ENCODE measurements around the gene GABRA6. TPM values are rescaled to one million over a fixed set of nuclear protein-coding genes. Genes with fewer than 3 reads are reported as not detected.

GABRA6 gene
- total and polyA plus RNA-seq, 4 experiments from 2014 or later = not detected

DNA sequence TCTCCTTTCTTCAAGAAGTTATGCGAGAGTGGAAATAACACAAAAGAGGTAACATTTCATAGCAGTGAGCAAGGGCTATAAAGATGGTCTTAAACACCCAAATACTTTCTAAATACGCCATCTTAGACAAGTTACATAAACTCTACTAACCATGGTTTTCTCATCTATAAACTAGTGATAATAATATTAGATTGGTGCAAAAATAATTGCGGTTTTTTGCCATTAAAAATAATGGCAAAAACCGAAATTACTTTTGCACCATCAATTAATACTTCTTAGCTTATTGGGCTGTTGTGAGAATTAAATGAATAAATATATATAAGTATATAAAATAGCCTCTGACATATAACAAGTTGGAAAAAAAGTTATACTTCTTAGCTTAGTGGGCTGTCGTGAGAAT, 23.7 kb downstream of the GABRA6 start:
- peaks cover 0 to 6% (median under 1%) of the 10 kb centered on the region in 8 donors for H3K9me3 Mint-ChIP-seq
- ChIA-PET POLR2A (ENCODE audit: partially characterized antibody) (no interaction called here), CTCF (ENCODE audit: partially characterized antibody) (no interaction called here)
- H3K36me3 Mint-ChIP-seq = no peaks in the 10 kb centered on the region
- Histone ChIP-seq H3K27ac (ENCODE audit: low read depth, low read length) (no peak overlapping the region), H3K4me3 (ENCODE audit: low read length in 2 of 2) (no peak overlapping the region), H3K9me3 (ENCODE audit: control insufficient read depth in 1 of 2, low read length in 2 of 2) (no peaks in the 10 kb centered on the region), H3K27me3 (ENCODE audit: insufficient read depth, low read length) (no peaks in the 10 kb centered on the region), H3K36me3 (ENCODE audit: insufficient read depth, low read length) (no peaks in the 10 kb centered on the region), H3K4me1 (ENCODE audit: insufficient read depth, low read length) (no peaks in the 10 kb centered on the region)
- intact Hi-C loops (cut with micrococcal nuclease) = no loop called here
- no peak overlapping the region for H3K27ac Mint-ChIP-seq
- H3K4me1 Mint-ChIP-seq = no peaks in the 10 kb centered on the region
- no peak for DNase-seq
- H3K4me3 Mint-ChIP-seq = no peak overlapping the region
- H3K27me3 Mint-ChIP-seq = no peaks in the 10 kb centered on the region

DNA sequence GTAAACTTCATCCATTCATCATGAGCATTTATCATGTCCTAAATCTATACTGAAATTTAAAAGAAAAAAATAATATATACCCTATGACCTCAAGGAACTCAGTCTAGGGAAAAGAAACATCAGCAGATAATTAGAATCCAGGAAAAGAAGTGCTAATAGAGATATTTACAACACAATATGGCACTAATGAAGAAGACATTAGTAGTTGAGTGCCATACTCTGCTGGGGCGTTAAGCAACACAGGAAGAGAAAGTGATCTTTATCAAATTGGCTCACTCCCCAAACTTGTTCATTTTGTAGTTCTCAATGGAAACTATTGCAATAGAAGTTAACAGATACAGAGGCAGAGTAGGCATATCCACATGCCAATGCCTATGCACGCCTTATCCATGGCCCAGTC, 27.5 kb downstream of the GABRA6 start:
- H3K4me1 Mint-ChIP-seq = no peaks in the 10 kb centered on the region
- H3K27me3 ChIP-seq (ENCODE audit: insufficient read depth, low read length) = no peaks in the 10 kb centered on the region
- POLR2A ChIA-PET (ENCODE audit: partially characterized antibody) = no interaction called here

DNA sequence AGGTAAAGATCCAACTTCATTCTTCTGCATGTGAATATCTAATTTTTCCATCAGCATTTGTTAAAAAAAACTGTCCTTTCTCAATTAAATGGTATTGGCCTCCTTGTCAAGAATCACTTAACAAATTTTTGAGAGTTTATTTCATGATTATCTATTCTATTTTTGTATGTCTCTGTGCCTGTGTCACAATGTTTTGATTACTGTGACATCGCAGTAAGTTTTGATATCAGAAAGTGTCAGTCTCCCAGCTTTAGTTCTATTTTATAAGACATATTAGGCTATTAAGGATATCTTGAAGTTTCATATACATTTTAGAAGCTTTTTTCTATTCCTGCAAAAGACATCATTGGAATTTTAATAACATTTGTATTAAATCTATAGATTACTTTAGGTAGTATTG, 33.6 kb downstream of the GABRA6 start:
- POLR2A ChIA-PET (ENCODE audit: partially characterized antibody) = no interaction called here
- no peak for DNase-seq
- H3K36me3 Mint-ChIP-seq = no peaks in the 10 kb centered on the region
- CTCF ChIA-PET (ENCODE audit: partially characterized antibody) = no interaction called here
- H3K9me3 ChIP-seq (ENCODE audit: control insufficient read depth in 1 of 2, low read length in 2 of 2) = no peaks in the 10 kb centered on the region
- no peaks in the 10 kb centered on the region for H3K4me1 Mint-ChIP-seq
- peaks cover 0 to 4% (median 1%) of the 10 kb centered on the region in 8 donors for H3K9me3 Mint-ChIP-seq
- H3K27ac ChIP-seq (ENCODE audit: low read depth, low read length) = no peak overlapping the region
- H3K4me3 ChIP-seq (ENCODE audit: low read length in 2 of 2) = no peak overlapping the region
- no peak overlapping the region for H3K27ac Mint-ChIP-seq
- intact Hi-C loops (cut with micrococcal nuclease) = no loop called here
- no peaks in the 10 kb centered on the region for H3K27me3 Mint-ChIP-seq
- H3K4me1 ChIP-seq (ENCODE audit: insufficient read depth, low read length) = no peaks in the 10 kb centered on the region
- no peaks in the 10 kb centered on the region for H3K27me3 ChIP-seq (ENCODE audit: insufficient read depth, low read length)
- no peaks in the 10 kb centered on the region for H3K36me3 ChIP-seq (ENCODE audit: insufficient read depth, low read length)
- H3K4me3 Mint-ChIP-seq = no peak overlapping the region

More for the DNA sequence above, 27.5 kb downstream of the GABRA6 start:
- H3K4me3 Mint-ChIP-seq = no peak overlapping the region
- peaks cover 0 to 6% (median 2%) of the 10 kb centered on the region in 8 donors for H3K9me3 Mint-ChIP-seq
- CTCF ChIA-PET (ENCODE audit: partially characterized antibody) = no interaction called here
- intact Hi-C loops (cut with micrococcal nuclease) = no loop called here
- H3K9me3 ChIP-seq (ENCODE audit: control insufficient read depth in 1 of 2, low read length in 2 of 2) = no peaks in the 10 kb centered on the region
- no peak overlapping the region for H3K27ac Mint-ChIP-seq
- no peaks in the 10 kb centered on the region for H3K36me3 Mint-ChIP-seq
- no peaks in the 10 kb centered on the region for H3K4me1 ChIP-seq (ENCODE audit: insufficient read depth, low read length)
- no peaks in the 10 kb centered on the region for H3K27me3 Mint-ChIP-seq
- H3K4me3 ChIP-seq (ENCODE audit: low read length in 2 of 2) = no peak overlapping the region
- DNase-seq = no peak
- H3K36me3 ChIP-seq (ENCODE audit: insufficient read depth, low read length) = no peaks in the 10 kb centered on the region
- no peak overlapping the region for H3K27ac ChIP-seq (ENCODE audit: low read depth, low read length)

DNA sequence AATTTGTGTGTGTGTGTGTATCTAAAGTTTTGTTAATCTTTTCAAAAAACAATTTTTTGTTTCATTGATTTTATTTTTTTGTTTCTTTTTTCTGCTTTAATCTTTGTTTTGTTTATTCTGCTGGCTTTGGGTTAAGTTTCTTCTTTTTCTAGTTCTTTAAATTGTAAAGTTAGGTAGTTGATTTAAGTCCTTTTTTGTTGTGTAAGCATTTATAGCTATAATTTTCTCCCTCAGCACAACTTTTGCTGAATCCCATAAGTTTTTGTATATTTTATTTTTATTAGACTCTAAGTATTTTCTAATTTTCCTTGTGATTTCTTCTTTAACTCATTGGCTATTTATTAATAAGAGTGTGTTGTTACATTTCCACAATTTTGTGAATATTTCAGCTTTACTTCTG, 34.9 kb downstream of the GABRA6 start:
- no peak overlapping the region for H3K4me3 ChIP-seq (ENCODE audit: low read length in 2 of 2)
- H3K4me1 ChIP-seq (ENCODE audit: insufficient read depth, low read length) = no peaks in the 10 kb centered on the region
- H3K9me3 Mint-ChIP-seq = peaks cover 0 to 7% (median 2%) of the 10 kb centered on the region in 8 donors
- H3K36me3 Mint-ChIP-seq = no peaks in the 10 kb centered on the region
- H3K4me1 Mint-ChIP-seq = no peaks in the 10 kb centered on the region
- intact Hi-C loops (cut with micrococcal nuclease) = no loop called here
- H3K27ac Mint-ChIP-seq = no peak overlapping the region
- CTCF ChIA-PET (ENCODE audit: partially characterized antibody) = no interaction called here
- H3K9me3 ChIP-seq (ENCODE audit: control insufficient read depth in 1 of 2, low read length in 2 of 2) = no peaks in the 10 kb centered on the region
- H3K27me3 Mint-ChIP-seq = no peaks in the 10 kb centered on the region
- POLR2A ChIA-PET (ENCODE audit: partially characterized antibody) = no interaction called here
- H3K4me3 Mint-ChIP-seq = no peak overlapping the region
- H3K27ac ChIP-seq (ENCODE audit: low read depth, low read length) = no peak overlapping the region
- DNase-seq = no peak
- H3K27me3 ChIP-seq (ENCODE audit: insufficient read depth, low read length) = no peaks in the 10 kb centered on the region
- no peaks in the 10 kb centered on the region for H3K36me3 ChIP-seq (ENCODE audit: insufficient read depth, low read length)

DNA sequence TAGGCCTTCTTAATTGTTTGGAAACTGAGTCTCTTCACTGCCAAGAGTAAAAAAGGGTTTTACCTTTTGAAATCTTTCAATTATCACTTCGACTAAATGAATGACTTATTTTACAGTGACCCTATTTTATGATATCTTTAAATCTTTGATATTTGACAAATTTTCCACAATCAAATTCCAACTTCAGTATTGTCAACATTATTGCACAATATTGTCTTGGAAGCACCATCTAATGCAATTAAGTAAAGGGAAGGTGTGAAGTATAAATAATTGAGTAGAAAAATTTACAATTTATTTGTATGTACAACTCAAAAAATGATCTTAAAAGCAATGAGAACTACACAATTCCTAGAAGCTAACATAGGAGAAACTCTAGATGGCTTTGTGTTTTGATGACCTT, 49.2 kb downstream of the GABRA6 start:
- no peaks in the 10 kb centered on the region for H3K36me3 Mint-ChIP-seq
- H3K4me3 ChIP-seq (ENCODE audit: low read length in 2 of 2) = no peak overlapping the region
- H3K4me1 ChIP-seq (ENCODE audit: insufficient read depth, low read length) = no peaks in the 10 kb centered on the region
- H3K27ac Mint-ChIP-seq = no peak overlapping the region
- H3K36me3 ChIP-seq (ENCODE audit: insufficient read depth, low read length) = no peaks in the 10 kb centered on the region
- no peaks in the 10 kb centered on the region for H3K4me1 Mint-ChIP-seq
- ChIA-PET CTCF (ENCODE audit: partially characterized antibody) (no interaction called here), POLR2A (ENCODE audit: partially characterized antibody) (no interaction called here)
- DNase-seq = no peak
- H3K27me3 Mint-ChIP-seq = no peaks in the 10 kb centered on the region
- no peaks in the 10 kb centered on the region for H3K9me3 ChIP-seq (ENCODE audit: control insufficient read depth in 1 of 2, low read length in 2 of 2)
- H3K27me3 ChIP-seq (ENCODE audit: insufficient read depth, low read length) = no peaks in the 10 kb centered on the region
- no peak overlapping the region for H3K4me3 Mint-ChIP-seq
- intact Hi-C loops (cut with micrococcal nuclease) = no loop called here
- no peak overlapping the region for H3K27ac ChIP-seq (ENCODE audit: low read depth, low read length)
- H3K9me3 Mint-ChIP-seq = peaks cover 0 to 11% (median 5%) of the 10 kb centered on the region in 8 donors

DNA sequence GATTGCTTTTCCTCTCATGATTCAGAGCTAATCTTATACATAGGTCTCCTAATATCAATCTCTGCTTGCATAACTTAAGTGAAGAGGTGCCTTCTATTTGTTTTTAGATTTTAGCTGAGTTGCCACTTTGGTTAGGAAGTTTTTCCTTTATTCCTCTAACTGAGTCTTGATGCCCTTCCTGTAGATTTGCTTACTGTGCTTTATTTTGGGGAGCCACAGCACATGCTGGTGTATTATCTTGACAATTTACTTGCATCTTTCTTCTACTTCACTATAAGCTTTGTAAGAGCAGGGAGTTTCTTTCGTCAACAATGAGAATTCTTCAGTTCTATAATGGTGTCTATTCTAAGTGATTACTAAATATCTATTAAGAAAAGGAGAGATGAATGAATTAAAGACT, 54.9 kb downstream of the GABRA6 start:
- Histone ChIP-seq H3K9me3 (ENCODE audit: control insufficient read depth in 1 of 2, low read length in 2 of 2) (no peaks in the 10 kb centered on the region), H3K4me3 (ENCODE audit: low read length in 2 of 2) (no peak overlapping the region), H3K36me3 (ENCODE audit: insufficient read depth, low read length) (no peaks in the 10 kb centered on the region), H3K27ac (ENCODE audit: low read depth, low read length) (no peak overlapping the region), H3K4me1 (ENCODE audit: insufficient read depth, low read length) (no peaks in the 10 kb centered on the region), H3K27me3 (ENCODE audit: insufficient read depth, low read length) (no peaks in the 10 kb centered on the region)
- no peaks in the 10 kb centered on the region for H3K27me3 Mint-ChIP-seq
- peaks cover 0 to 24% (median 12%) of the 10 kb centered on the region in 8 donors for H3K9me3 Mint-ChIP-seq
- no peaks in the 10 kb centered on the region for H3K36me3 Mint-ChIP-seq
- no peak overlapping the region for H3K27ac Mint-ChIP-seq
- intact Hi-C loops (cut with micrococcal nuclease) = no loop called here
- CTCF ChIA-PET (ENCODE audit: partially characterized antibody) = no interaction called here
- DNase-seq = no peak
- POLR2A ChIA-PET (ENCODE audit: partially characterized antibody) = no interaction called here
- H3K4me1 Mint-ChIP-seq = no peaks in the 10 kb centered on the region
- no peak overlapping the region for H3K4me3 Mint-ChIP-seq

DNA sequence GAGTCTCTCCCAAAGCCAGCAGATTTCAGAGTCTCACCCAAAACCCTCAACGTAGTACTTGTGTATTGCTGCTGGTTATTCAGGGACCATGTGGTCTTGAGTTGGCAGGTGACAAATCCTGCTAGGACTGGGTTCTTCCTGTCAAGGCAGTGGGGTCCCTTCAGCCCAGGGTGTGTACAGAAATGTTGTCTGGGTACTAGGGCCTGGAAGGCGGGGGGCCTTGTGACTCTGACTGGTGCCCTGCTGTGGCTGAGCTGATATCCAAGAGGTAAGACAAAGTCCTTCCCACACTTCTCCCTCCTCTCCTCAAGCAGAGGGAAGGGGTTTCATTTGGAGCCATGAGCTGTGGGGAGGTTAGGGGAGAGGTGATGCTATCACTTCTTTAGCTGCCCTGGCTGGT, 58.8 kb downstream of the GABRA6 start:
- H3K9me3 Mint-ChIP-seq = peaks cover 3 to 25% (median 8%) of the 10 kb centered on the region in 8 donors
- H3K27me3 Mint-ChIP-seq = no peaks in the 10 kb centered on the region
- POLR2A ChIA-PET (ENCODE audit: partially characterized antibody) = no interaction called here
- no peak overlapping the region for H3K4me3 ChIP-seq (ENCODE audit: low read length in 2 of 2)
- CTCF ChIA-PET (ENCODE audit: partially characterized antibody) = no interaction called here
- intact Hi-C loops (cut with micrococcal nuclease) = no loop called here
- H3K36me3 ChIP-seq (ENCODE audit: insufficient read depth, low read length) = no peaks in the 10 kb centered on the region
- no peak for DNase-seq
- no peaks in the 10 kb centered on the region for H3K9me3 ChIP-seq (ENCODE audit: control insufficient read depth in 1 of 2, low read length in 2 of 2)
- H3K4me1 Mint-ChIP-seq = no peaks in the 10 kb centered on the region
- no peak overlapping the region for H3K27ac Mint-ChIP-seq
- H3K36me3 Mint-ChIP-seq = no peaks in the 10 kb centered on the region
- no peak overlapping the region for H3K27ac ChIP-seq (ENCODE audit: low read depth, low read length)
- no peak overlapping the region for H3K4me3 Mint-ChIP-seq
- H3K27me3 ChIP-seq (ENCODE audit: insufficient read depth, low read length) = no peaks in the 10 kb centered on the region
- no peaks in the 10 kb centered on the region for H3K4me1 ChIP-seq (ENCODE audit: insufficient read depth, low read length)

DNA sequence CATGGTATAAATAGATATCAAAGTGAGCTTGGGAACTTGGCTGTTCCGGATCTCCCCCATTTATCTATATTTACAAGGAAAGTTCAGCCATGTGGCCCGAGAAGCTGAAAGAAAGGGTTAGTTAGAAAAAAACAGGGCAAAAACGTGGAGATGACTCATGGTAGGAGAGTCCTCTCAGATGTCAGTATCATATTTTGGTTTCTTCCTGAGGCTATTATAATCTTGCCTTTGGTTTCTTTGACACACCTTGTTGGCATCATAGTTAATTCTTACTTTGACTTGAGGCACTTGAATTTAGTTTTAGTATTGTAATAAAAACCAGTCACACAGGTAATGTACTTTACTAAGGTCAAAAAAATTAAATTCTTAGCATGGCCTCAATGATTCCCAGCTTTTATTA, 59.9 kb downstream of the GABRA6 start:
- POLR2A ChIA-PET (ENCODE audit: partially characterized antibody) = no interaction called here

More for the DNA sequence above, 59.9 kb downstream of the GABRA6 start:
- H3K36me3 ChIP-seq (ENCODE audit: insufficient read depth, low read length) = no peaks in the 10 kb centered on the region
- H3K4me3 ChIP-seq (ENCODE audit: low read length in 2 of 2) = no peak overlapping the region
- Mint-ChIP-seq H3K4me3 (no peak overlapping the region), H3K36me3 (no peaks in the 10 kb centered on the region), H3K4me1 (no peaks in the 10 kb centered on the region), H3K27me3 (no peaks in the 10 kb centered on the region), H3K9me3 (peaks cover 3 to 26% (median 7%) of the 10 kb centered on the region in 8 donors), H3K27ac (no peak overlapping the region)
- no peak overlapping the region for H3K27ac ChIP-seq (ENCODE audit: low read depth, low read length)
- H3K27me3 ChIP-seq (ENCODE audit: insufficient read depth, low read length) = no peaks in the 10 kb centered on the region
- DNase-seq = no peak
- no peaks in the 10 kb centered on the region for H3K9me3 ChIP-seq (ENCODE audit: control insufficient read depth in 1 of 2, low read length in 2 of 2)
- intact Hi-C loops (cut with micrococcal nuclease) = no loop called here
- no peaks in the 10 kb centered on the region for H3K4me1 ChIP-seq (ENCODE audit: insufficient read depth, low read length)
- CTCF ChIA-PET (ENCODE audit: partially characterized antibody) = no interaction called here
